PC-3 (cell line): ENCODE results near the gene FOXQ1. TPM values are rescaled to one million over a fixed set of nuclear protein-coding genes. Genes with fewer than 3 reads are reported as not detected.
A peak's percentile ranks its signal among the peaks of the same experiment; 100 is the strongest.

Experiments used
- ATAC-seq: fragments of 200-7000 bp; cut with Tn5 transposase; 2 replicates; pipeline ENCODE4 v1.9.1; 2020; ENCODE audit warnings: mild to moderate bottlenecking, moderate library complexity
- BruUV-seq: library from RNA; stranded (reverse); fragments of 400-500 nt; replicated peaks from 2 replicates; lab custom pipeline; 2021; lab: Mats Ljungman, UMichigan
- CTCF ChIA-PET: fragments of 300-600 bp; sonication (Branson Sonifier 250); formaldehyde crosslinking; loops from one replicate; lab custom pipeline; 2022; ENCODE audit warnings: antibody characterized with exemption; lab: Charles Lee
- POLR2A ChIA-PET: fragments of 300-600 bp; sonication (Branson Sonifier 250); formaldehyde crosslinking; loops from one replicate; lab custom pipeline; 2022; ENCODE audit warnings: antibody characterized with exemption; ENCODE audit not compliant: unreplicated experiment; lab: Charles Lee
- DNase-seq: peaks from one replicate; pipeline ENCODE4 v3.0.0-alpha.2; 2015
- H2AFZ ChIP-seq: fragments of 300-600 bp; sonication (generic); 2 replicates; pipeline ENCODE4 v1.6.0; 2016; ENCODE audit warnings: antibody characterized with exemption, low read length
- H3F3A ChIP-seq: fragments of 300-600 bp; sonication (generic); one replicate; pipeline ENCODE4 v1.6.0; 2017; ENCODE audit warnings: antibody characterized with exemption, low read length, control low read depth, mild to moderate bottlenecking; ENCODE audit not compliant: unreplicated experiment
- H3K27ac ChIP-seq: fragments of 300-600 bp; sonication (generic); 2 replicates; pipeline ENCODE4 v1.5.1; 2016; ENCODE audit warnings: mild to moderate bottlenecking, low read length
- H3K27me3 ChIP-seq: fragments of 300-600 bp; sonication (generic); 2 replicates; pipeline ENCODE4 v1.6.1; 2016; ENCODE audit warnings: low read length, mixed read lengths
- H3K36me3 ChIP-seq: fragments of 300-600 bp; sonication (generic); 2 replicates; pipeline ENCODE4 v1.6.1; 2016; ENCODE audit warnings: low read depth, mixed run types, low read length, mixed read lengths
- H3K4me1 ChIP-seq: fragments of 300-600 bp; sonication (generic); 2 replicates; pipeline ENCODE4 v1.5.1; 2016; ENCODE audit warnings: low read length; ENCODE audit not compliant: insufficient read depth
- H3K4me2 ChIP-seq: fragments of 300-600 bp; sonication (generic); 2 replicates; pipeline ENCODE4 v1.6.0; 2016; ENCODE audit warnings: low read length
- H3K4me3 ChIP-seq: fragments of 300-600 bp; sonication (generic); 2 replicates; pipeline ENCODE4 v1.5.1; 2016; ENCODE audit warnings: mild to moderate bottlenecking, low read length, mixed read lengths
- H3K79me2 ChIP-seq: fragments of 300-600 bp; sonication (generic); 2 replicates; pipeline ENCODE4 v1.6.1; 2017; ENCODE audit warnings: low read length, mixed read lengths
- H3K9ac ChIP-seq: fragments of 300-600 bp; sonication (generic); 2 replicates; pipeline ENCODE4 v1.6.0; 2016; ENCODE audit warnings: mild to moderate bottlenecking, low read length
- H3K9me2 ChIP-seq: fragments of 300-600 bp; sonication (generic); replicated peaks from 2 replicates; pipeline ENCODE4 v1.6.1; 2016; ENCODE audit warnings: mixed run types, low read length, mixed read lengths
- H3K9me3 ChIP-seq: fragments of 300-600 bp; sonication (generic); 2 replicates; pipeline ENCODE4 v1.6.1; 2016; ENCODE audit warnings: low read length, mixed read lengths
- H4K20me1 ChIP-seq: fragments of 300-600 bp; sonication (generic); 2 replicates; pipeline ENCODE4 v1.6.1; 2016; ENCODE audit warnings: low read length, mixed read lengths
- EZH2 ChIP-seq: fragments of 300-600 bp; sonication (generic); IDR thresholded peaks from one replicate; pipeline ENCODE4 v1.6.1; 2017; ENCODE audit warnings: antibody characterized with exemption, mild to moderate bottlenecking, low read length; ENCODE audit not compliant: unreplicated experiment
- EZH2phosphoT487 ChIP-seq: fragments of 300-600 bp; sonication (generic); IDR thresholded peaks from 2 replicates; pipeline ENCODE4 v1.6.1; 2018; ENCODE audit warnings: mild to moderate bottlenecking, antibody characterized with exemption, low read length, borderline replicate concordance
- intact Hi-C: fragments of 100-400 bp; cut with micrococcal nuclease; formaldehyde crosslinking; loops from 2 replicates; pipeline ENCODE4 v1.9.0; 2023
- total RNA-seq: library from RNA; depleted of rRNA; stranded (reverse); fragments of >200 nt; gene quantifications from 2 replicates; pipeline ENCODE4 v1.2.3, GENCODE V29; 2014
- TF ChIP-seq, protein P1 (sequence below): fragments of 300-600 bp; sonication (generic); conservative IDR thresholded peaks from 2 replicates; pipeline ENCODE4 v1.5.1; 2017; ENCODE audit warnings: antibody characterized with exemption, low read depth, mild to moderate bottlenecking, low read length

The FOXQ1 gene
- total RNA-seq, 1 experiment from 2014 or later: 7.5 TPM

DNA sequence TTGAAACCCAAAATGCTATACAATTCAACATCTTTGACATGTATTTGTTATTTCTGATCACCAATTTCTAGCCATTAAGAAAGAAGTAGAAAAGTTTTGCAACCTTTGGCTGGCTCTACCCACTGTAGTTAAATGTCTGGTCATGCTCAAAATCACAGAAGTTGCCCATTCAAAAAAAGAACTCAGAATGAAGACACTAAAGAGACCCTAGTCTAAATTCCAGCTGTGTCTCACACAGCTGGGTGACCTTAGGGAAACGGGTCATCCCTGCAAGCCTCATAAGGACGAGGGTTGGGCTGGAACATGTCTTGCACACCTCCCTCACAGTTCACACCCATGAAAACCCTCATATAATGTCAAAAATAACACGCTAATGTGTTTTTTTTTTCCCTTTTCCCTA is 10.3 kb downstream of the FOXQ1 start:
- ATAC-seq (no peak), DNase-seq (no peak)
- no peaks in the 10 kb centered on the region for H4K20me1 ChIP-seq
- 0 out of 2 replicates have a peak overlapping the region, but pooled peaks have one; percentile 31 for H3K4me2 ChIP-seq
- H2AFZ ChIP-seq: peak overlapping the region; percentile 53; the same call in 1 of the 2 replicates
- CTCF ChIA-PET: no interaction called here
- H3K27ac ChIP-seq: no peak overlapping the region
- BruUV-seq: no TSS peak
- no peaks in the 10 kb centered on the region for H3K9me3 ChIP-seq
- POLR2A ChIA-PET: no interaction called here
- intact Hi-C loops: no loop called here
- H3K9me2 ChIP-seq: no peaks in the 10 kb centered on the region
- no peaks in the 10 kb centered on the region for H3K79me2 ChIP-seq
- no peaks in the 10 kb centered on the region for H3F3A ChIP-seq
- H3K9ac ChIP-seq: no peak overlapping the region
- TF ChIP-seq EZH2 (no peak), EZH2phosphoT487 (no peak)
- TF ChIP-seq, protein P1, sequence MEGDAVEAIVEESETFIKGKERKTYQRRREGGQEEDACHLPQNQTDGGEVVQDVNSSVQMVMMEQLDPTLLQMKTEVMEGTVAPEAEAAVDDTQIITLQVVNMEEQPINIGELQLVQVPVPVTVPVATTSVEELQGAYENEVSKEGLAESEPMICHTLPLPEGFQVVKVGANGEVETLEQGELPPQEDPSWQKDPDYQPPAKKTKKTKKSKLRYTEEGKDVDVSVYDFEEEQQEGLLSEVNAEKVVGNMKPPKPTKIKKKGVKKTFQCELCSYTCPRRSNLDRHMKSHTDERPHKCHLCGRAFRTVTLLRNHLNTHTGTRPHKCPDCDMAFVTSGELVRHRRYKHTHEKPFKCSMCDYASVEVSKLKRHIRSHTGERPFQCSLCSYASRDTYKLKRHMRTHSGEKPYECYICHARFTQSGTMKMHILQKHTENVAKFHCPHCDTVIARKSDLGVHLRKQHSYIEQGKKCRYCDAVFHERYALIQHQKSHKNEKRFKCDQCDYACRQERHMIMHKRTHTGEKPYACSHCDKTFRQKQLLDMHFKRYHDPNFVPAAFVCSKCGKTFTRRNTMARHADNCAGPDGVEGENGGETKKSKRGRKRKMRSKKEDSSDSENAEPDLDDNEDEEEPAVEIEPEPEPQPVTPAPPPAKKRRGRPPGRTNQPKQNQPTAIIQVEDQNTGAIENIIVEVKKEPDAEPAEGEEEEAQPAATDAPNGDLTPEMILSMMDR: no peak
- H3K36me3 ChIP-seq: no peaks in the 10 kb centered on the region
- peaks cover 49% of the 10 kb centered on the region for H3K4me1 ChIP-seq
- H3K4me3 ChIP-seq: no peak overlapping the region
- no peaks in the 10 kb centered on the region for H3K27me3 ChIP-seq

DNA sequence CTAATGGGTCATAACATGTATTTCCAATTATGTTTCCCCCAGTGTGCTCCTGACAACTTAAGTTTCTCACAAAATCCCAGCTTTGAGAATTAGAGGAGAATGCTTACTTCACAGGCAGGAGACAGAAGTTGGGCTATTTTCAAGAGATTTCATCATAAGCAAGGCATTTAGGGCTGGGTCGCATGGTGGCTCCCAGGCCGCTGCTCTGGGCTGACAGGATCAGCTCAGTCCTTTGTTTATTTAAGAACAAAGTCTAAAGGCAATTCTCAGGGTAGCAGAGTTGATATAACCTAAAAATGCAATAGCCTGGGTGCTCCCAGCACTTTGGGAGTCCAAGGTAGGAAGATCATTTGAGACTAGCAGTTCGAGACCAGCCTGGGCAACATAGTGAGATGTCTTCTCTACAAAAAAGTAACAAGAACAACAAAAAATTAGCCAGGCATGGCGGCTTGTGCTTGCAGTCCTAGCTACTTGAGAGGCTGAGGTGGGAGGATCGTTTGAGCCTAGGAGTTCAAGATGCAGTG is 10.9 kb downstream of the FOXQ1 start:
- H3K27ac ChIP-seq: no peak overlapping the region
- H3K4me2 ChIP-seq: peak overlapping the region; percentile 31

More for the DNA sequence above, 10.9 kb downstream of the FOXQ1 start:
- ChIA-PET POLR2A (no interaction called here), CTCF (no interaction called here)
- ATAC-seq (no peak), DNase-seq (peak; percentile 40)
- no TSS peak for BruUV-seq
- no peaks in the 10 kb centered on the region for H3K36me3 ChIP-seq
- no peaks in the 10 kb centered on the region for H4K20me1 ChIP-seq
- H2AFZ ChIP-seq: peak overlapping the region; percentile 53; the same call in 1 of the 2 replicates
- no peaks in the 10 kb centered on the region for H3F3A ChIP-seq
- peaks cover 51% of the 10 kb centered on the region for H3K4me1 ChIP-seq
- no peak overlapping the region for H3K4me3 ChIP-seq
- intact Hi-C loops: no loop called here
- no peak overlapping the region for H3K9ac ChIP-seq
- TF ChIP-seq, protein P1: no peak
- TF ChIP-seq EZH2phosphoT487 (no peak), EZH2 (no peak)
- no peaks in the 10 kb centered on the region for H3K9me2 ChIP-seq
- no peaks in the 10 kb centered on the region for H3K9me3 ChIP-seq
- H3K79me2 ChIP-seq: no peaks in the 10 kb centered on the region
- H3K27me3 ChIP-seq: no peaks in the 10 kb centered on the region
